ENCODE data around the gene NEUROD2. TPM values are rescaled to one million over a fixed set of nuclear protein-coding genes. Genes with fewer than 3 reads are reported as not detected.

NEUROD2 gene
- total and polyA plus RNA-seq, 2 of the 13 experiments (the other 11 are each of a cell fraction or from before 2014, with no cell fraction given): not detected

- no peak for TF ChIP-seq GRHL1 (CRISPR knock-in tag; conservative IDR thresholded peaks at IDR 0.05)
- no peak; the same call in 1 of the 2 replicates for TF ChIP-seq HNF4A (CRISPR knock-in tag; IDR thresholded peaks at IDR 0.05)
- TF ChIP-seq GABPB1 (CRISPR knock-in tag; IDR thresholded peaks at IDR 0.05): peak; percentile 25; the same call in 1 of the 2 replicates
- peak; percentile 54; the same call in 1 of the 2 replicates for TF ChIP-seq SALL1 (CRISPR knock-in tag; IDR thresholded peaks at IDR 0.05)
- TF ChIP-seq, protein P1, sequence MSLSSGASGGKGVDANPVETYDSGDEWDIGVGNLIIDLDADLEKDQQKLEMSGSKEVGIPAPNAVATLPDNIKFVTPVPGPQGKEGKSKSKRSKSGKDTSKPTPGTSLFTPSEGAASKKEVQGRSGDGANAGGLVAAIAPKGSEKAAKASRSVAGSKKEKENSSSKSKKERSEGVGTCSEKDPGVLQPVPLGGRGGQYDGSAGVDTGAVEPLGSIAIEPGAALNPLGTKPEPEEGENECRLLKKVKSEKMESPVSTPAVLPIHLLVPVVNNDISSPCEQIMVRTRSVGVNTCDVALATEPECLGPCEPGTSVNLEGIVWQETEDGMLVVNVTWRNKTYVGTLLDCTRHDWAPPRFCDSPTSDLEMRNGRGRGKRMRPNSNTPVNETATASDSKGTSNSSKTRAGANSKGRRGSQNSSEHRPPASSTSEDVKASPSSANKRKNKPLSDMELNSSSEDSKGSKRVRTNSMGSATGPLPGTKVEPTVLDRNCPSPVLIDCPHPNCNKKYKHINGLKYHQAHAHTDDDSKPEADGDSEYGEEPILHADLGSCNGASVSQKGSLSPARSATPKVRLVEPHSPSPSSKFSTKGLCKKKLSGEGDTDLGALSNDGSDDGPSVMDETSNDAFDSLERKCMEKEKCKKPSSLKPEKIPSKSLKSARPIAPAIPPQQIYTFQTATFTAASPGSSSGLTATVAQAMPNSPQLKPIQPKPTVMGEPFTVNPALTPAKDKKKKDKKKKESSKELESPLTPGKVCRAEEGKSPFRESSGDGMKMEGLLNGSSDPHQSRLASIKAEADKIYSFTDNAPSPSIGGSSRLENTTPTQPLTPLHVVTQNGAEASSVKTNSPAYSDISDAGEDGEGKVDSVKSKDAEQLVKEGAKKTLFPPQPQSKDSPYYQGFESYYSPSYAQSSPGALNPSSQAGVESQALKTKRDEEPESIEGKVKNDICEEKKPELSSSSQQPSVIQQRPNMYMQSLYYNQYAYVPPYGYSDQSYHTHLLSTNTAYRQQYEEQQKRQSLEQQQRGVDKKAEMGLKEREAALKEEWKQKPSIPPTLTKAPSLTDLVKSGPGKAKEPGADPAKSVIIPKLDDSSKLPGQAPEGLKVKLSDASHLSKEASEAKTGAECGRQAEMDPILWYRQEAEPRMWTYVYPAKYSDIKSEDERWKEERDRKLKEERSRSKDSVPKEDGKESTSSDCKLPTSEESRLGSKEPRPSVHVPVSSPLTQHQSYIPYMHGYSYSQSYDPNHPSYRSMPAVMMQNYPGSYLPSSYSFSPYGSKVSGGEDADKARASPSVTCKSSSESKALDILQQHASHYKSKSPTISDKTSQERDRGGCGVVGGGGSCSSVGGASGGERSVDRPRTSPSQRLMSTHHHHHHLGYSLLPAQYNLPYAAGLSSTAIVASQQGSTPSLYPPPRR (CRISPR knock-in tag; IDR thresholded peaks at IDR 0.05; ENCODE audit: borderline replicate concordance): peak; percentile 25; the same call in 1 of the 2 replicates
- TF ChIP-seq ZBTB21 (CRISPR knock-in tag; IDR thresholded peaks at IDR 0.05): no peak
- TF ChIP-seq ZNF841 (CRISPR knock-in tag; IDR thresholded peaks at IDR 0.05; ENCODE audit: borderline replicate concordance): no peak
- no peak for TF ChIP-seq HNF4G (IDR thresholded peaks at IDR 0.05; ENCODE audit: borderline replicate concordance, low read depth, low read length)
- TF ChIP-seq HNF4G (CRISPR knock-in tag; IDR thresholded peaks at IDR 0.05; ENCODE audit: borderline replicate concordance, low read depth): no peak
- no peak for TF ChIP-seq TAF15 (IDR thresholded peaks at IDR 0.05; ENCODE audit: low read depth, low read length, poor library complexity, severe bottlenecking)
- TF ChIP-seq, protein P2, sequence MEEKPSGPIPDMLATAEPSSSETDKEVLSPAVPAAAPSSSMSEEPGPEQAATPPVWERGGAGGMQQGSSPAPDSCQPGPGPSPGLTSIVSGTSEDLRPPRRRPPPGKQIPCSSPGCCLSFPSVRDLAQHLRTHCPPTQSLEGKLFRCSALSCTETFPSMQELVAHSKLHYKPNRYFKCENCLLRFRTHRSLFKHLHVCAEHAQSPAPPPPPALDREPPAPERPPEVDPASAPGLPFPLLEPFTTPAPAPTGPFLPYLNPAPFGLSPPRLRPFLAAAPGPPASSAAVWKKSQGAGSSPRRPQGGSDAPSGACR (CRISPR knock-in tag; IDR thresholded peaks at IDR 0.05): 0 out of 2 replicates have a peak, but pooled peaks have one; percentile 27
- no peak for TF ChIP-seq ZBTB4 (CRISPR knock-in tag; IDR thresholded peaks at IDR 0.05; ENCODE audit: borderline replicate concordance)
- no peak for TF ChIP-seq TRAFD1 (CRISPR knock-in tag; IDR thresholded peaks at IDR 0.05; ENCODE audit: borderline replicate concordance)
- TF ChIP-seq ZNF550 (CRISPR knock-in tag; IDR thresholded peaks at IDR 0.05; ENCODE audit: borderline replicate concordance): no peak
- no peak for TF ChIP-seq ZNF337 (CRISPR knock-in tag; IDR thresholded peaks at IDR 0.05; ENCODE audit: borderline replicate concordance, low read depth)
These were observed 45.0 kb upstream of the NEUROD2 start (continued) for GRCh38 chr17:39652587-39653315.

Data from HepG2 (cell line).